Endothelial cell of umbilical vein (primary cell): ENCODE results near the gene SPAG6. TPM values are rescaled to one million over a fixed set of nuclear protein-coding genes. Genes with fewer than 3 reads are reported as not detected.
A peak's percentile ranks its signal among the peaks of the same experiment; 100 is the strongest.

Source experiments
- BruUV-seq: library from RNA; stranded (reverse); fragments of 400-500 nt; replicated peaks from 2 replicates; lab custom pipeline; 2021; lab: Mats Ljungman, UMichigan
- CTCF ChIA-PET: fragments of 300-600, 350-600 bp; sonication (Branson Sonifier 250); formaldehyde crosslinking; loops from one replicate; lab custom pipeline; 2021; ENCODE audit warnings: antibody characterized with exemption, inconsistent platforms; lab: Charles Lee
- POLR2A ChIA-PET: fragments of 300-600, 350-600 bp; sonication (Branson Sonifier 250); formaldehyde crosslinking; loops from one replicate; lab custom pipeline; 2021; ENCODE audit warnings: antibody characterized with exemption, inconsistent platforms; lab: Charles Lee
- DNase-seq: peaks from one replicate; pipeline ENCODE4 v3.0.0-alpha.2; 2011; ENCODE audit warnings: low read depth, low spot score
- FAIRE-seq: peaks from 2 replicates; lab custom pipeline; 2011; peaks lifted over from hg19 to GRCh38; lab: Jason Lieb, UNC
- H2AFZ ChIP-seq: 2 replicates; pipeline ENCODE4 v1.6.0; 2012; ENCODE audit warnings: low read depth, low read length, control low read depth, inconsistent platforms
- H3K27ac ChIP-seq: 2 replicates; pipeline ENCODE4 v1.5.1; 2011; ENCODE audit warnings: low read depth, mild to moderate bottlenecking, control low read depth, low read length, moderate library complexity; ENCODE audit not compliant: insufficient read depth
- H3K27me3 ChIP-seq, 2 experiments: 2 replicates each; pipeline versions ENCODE4 v1.6.0 to v1.6.1; 2011; ENCODE audit warnings: low read length in 2 of 2, mixed read lengths in 1 of 2; ENCODE audit not compliant: control insufficient read depth in 2 of 2, insufficient read depth in 2 of 2
- H3K36me3 ChIP-seq, 2 experiments: 2 replicates in 1 of 2; 3 replicates in 1 of 2; pipeline ENCODE4 v1.5.1; 2011; ENCODE audit warnings: low read length in 2 of 2, mild to moderate bottlenecking in 1 of 2, moderate library complexity in 1 of 2; ENCODE audit not compliant: control insufficient read depth in 2 of 2, insufficient read depth in 2 of 2; ENCODE audit errors: extremely low read depth in 1 of 2
- H3K4me1 ChIP-seq: 3 replicates; pipeline ENCODE4 v1.5.1; 2011; ENCODE audit warnings: mild to moderate bottlenecking, low read length; ENCODE audit not compliant: control insufficient read depth, insufficient read depth; ENCODE audit errors: extremely low read depth
- H3K4me2 ChIP-seq: 2 replicates; pipeline ENCODE4 v1.6.1; 2011; ENCODE audit warnings: low read length, control low read depth, mixed read lengths; ENCODE audit not compliant: insufficient read depth
- H3K4me3 ChIP-seq, 3 experiments: fragments of 200-600 bp in 1 of 3; sonication (generic), shearing (Covaris generic) in 1 of 3; replicated peaks in 1 of 3; 2 replicates each; pipeline ENCODE4 v1.5.1; 2011 to 2016; ENCODE audit warnings: control low read depth in 3 of 3, low read length in 3 of 3, mild to moderate bottlenecking in 2 of 3, inconsistent platforms in 1 of 3, low read depth in 1 of 3, moderate library complexity in 1 of 3; ENCODE audit not compliant: insufficient read depth in 1 of 3
- H3K79me2 ChIP-seq: 2 replicates; pipeline ENCODE4 v1.6.0; 2012; ENCODE audit warnings: low read length, inconsistent platforms; ENCODE audit not compliant: control insufficient read depth, insufficient read depth
- H3K9ac ChIP-seq: replicated peaks from 2 replicates; pipeline ENCODE3; 2011; ENCODE audit warnings: low read length, control low read depth; ENCODE audit not compliant: insufficient read depth; ENCODE audit errors: extremely low read depth
- H3K9me1 ChIP-seq: replicated peaks from 3 replicates; pipeline ENCODE4 v1.6.0; 2011; ENCODE audit warnings: mild to moderate bottlenecking, low read length; ENCODE audit not compliant: control insufficient read depth, insufficient read depth; ENCODE audit errors: extremely low read depth
- H3K9me3 ChIP-seq: replicated peaks from 2 replicates; pipeline ENCODE4 v1.5.1; 2012; ENCODE audit warnings: low read length, inconsistent platforms; ENCODE audit not compliant: control insufficient read depth, insufficient read depth
- H4K20me1 ChIP-seq: replicated peaks from 2 replicates; pipeline ENCODE3; 2011; ENCODE audit warnings: mild to moderate bottlenecking, low read length; ENCODE audit not compliant: control insufficient read depth, insufficient read depth; ENCODE audit errors: extremely low read depth
- EZH2 ChIP-seq: IDR thresholded peaks from 2 replicates; pipeline ENCODE4 v1.6.1; 2012; ENCODE audit warnings: borderline replicate concordance, low read depth, mild to moderate bottlenecking, moderate library complexity, low read length, inconsistent platforms; ENCODE audit not compliant: severe bottlenecking
- FOS ChIP-seq: IDR thresholded peaks from 2 replicates; pipeline ENCODE4 v1.6.1; 2011; ENCODE audit warnings: mild to moderate bottlenecking, low read length, moderate library complexity, borderline replicate concordance; ENCODE audit not compliant: insufficient read depth
- GATA2 ChIP-seq: IDR thresholded peaks from 2 replicates; pipeline ENCODE4 v1.7.0; 2011; ENCODE audit warnings: low read depth, mild to moderate bottlenecking, moderate library complexity, mixed read lengths, low read length; ENCODE audit not compliant: insufficient read length, insufficient read depth
- JUN ChIP-seq: IDR thresholded peaks from 2 replicates; pipeline ENCODE4 v1.6.1; 2011; ENCODE audit warnings: borderline replicate concordance, low read depth; ENCODE audit not compliant: insufficient read length, insufficient read depth
- MAX ChIP-seq: IDR thresholded peaks from 2 replicates; pipeline ENCODE4 v1.6.1; 2011; ENCODE audit not compliant: insufficient read depth, insufficient read length
- MYC ChIP-seq: IDR thresholded peaks from one replicate; pipeline ENCODE4 v1.6.1; 2011; ENCODE audit warnings: mild to moderate bottlenecking, low read depth, low read length
- POLR2A ChIP-seq: IDR thresholded peaks from 2 replicates; pipeline ENCODE4 v1.6.1; 2012; ENCODE audit warnings: low read depth, mild to moderate bottlenecking, control low read depth, low read length
- POLR2AphosphoS5 ChIP-seq: IDR thresholded peaks from 2 replicates; pipeline ENCODE4 v1.6.1; 2012; ENCODE audit warnings: low read depth, mild to moderate bottlenecking, control low read depth, low read length, moderate library complexity; ENCODE audit not compliant: insufficient read depth
- dilution Hi-C: fragments of 300-500 bp; cut with MboI; formaldehyde crosslinking; loops from one replicate; pipeline ENCODE4 v1.15.0; 2019; ENCODE audit warnings: low sequenced_read_pairs; ENCODE audit not compliant: extremely low pct_ligation_motif_present
- intact Hi-C: fragments of 100-400 bp; cut with micrococcal nuclease; formaldehyde crosslinking; loops from one replicate; pipeline ENCODE4 v1.10.0; 2022
- polyA plus RNA-seq, 4 experiments: library from polyadenylated mRNA; depleted of rRNA in 3 of 4; stranded (reverse) in 3 of 4; unstranded in 1 of 4; fragments of >200 nt; gene quantifications; 2 replicates each; pipeline versions ENCODE4 v1.2.1 to v1.2.3, GENCODE V29; 2011 to 2012; ENCODE audit warnings: missing spikeins in 1 of 4
- total RNA-seq: library from RNA; stranded (reverse); gene quantifications from 2 replicates; pipeline ENCODE4 v1.2.3, GENCODE V29; 2021
- TF ChIP-seq, protein P1 (sequence below), 2 donors: IDR thresholded peaks; 1 replicate in 1 of 2; 2 replicates in 1 of 2; pipeline ENCODE4 v1.5.1; 2011; ENCODE audit warnings: low read length in 2 of 2, mild to moderate bottlenecking in 2 of 2, moderate library complexity in 2 of 2, control low read depth in 1 of 2, inconsistent platforms in 1 of 2, low read depth in 1 of 2; ENCODE audit not compliant: insufficient read depth in 1 of 2; ENCODE audit errors: extremely low read depth in 1 of 2

The SPAG6 gene
- total and polyA plus RNA-seq, 2 donors (not counting 3 experiments of a cell fraction or from before 2014, with no cell fraction given): not detected

GRCh38 chr10:22438711-22439110, 93.4 kb downstream of the SPAG6 start:
- no TSS peak for BruUV-seq
- H3K9me3 ChIP-seq: no peaks in the 10 kb centered on the region
- H3K4me1 ChIP-seq: peaks cover 26% of the 10 kb centered on the region
- no peaks in the 10 kb centered on the region for H3K9me1 ChIP-seq
- no peak overlapping the region for H2AFZ ChIP-seq
- H3K79me2 ChIP-seq: peaks cover 2% of the 10 kb centered on the region
- H3K36me3 ChIP-seq: no peaks in the 10 kb centered on the region
- no peak overlapping the region for H3K27ac ChIP-seq
- H3K4me3 ChIP-seq: no peak overlapping the region
- H3K4me2 ChIP-seq: peak overlapping the region; percentile 92
- CTCF ChIA-PET: interaction anchor here (2.5 kb wide), 1 partner anchor 9 kb away, joined by 8 read pairs; no protein-coding TSS in a partner anchor
- POLR2A ChIA-PET: no interaction called here
- DNase-seq (no peak), FAIRE-seq (no peak)
- dilution Hi-C loops: no loop called here
- TF ChIP-seq, protein P1, sequence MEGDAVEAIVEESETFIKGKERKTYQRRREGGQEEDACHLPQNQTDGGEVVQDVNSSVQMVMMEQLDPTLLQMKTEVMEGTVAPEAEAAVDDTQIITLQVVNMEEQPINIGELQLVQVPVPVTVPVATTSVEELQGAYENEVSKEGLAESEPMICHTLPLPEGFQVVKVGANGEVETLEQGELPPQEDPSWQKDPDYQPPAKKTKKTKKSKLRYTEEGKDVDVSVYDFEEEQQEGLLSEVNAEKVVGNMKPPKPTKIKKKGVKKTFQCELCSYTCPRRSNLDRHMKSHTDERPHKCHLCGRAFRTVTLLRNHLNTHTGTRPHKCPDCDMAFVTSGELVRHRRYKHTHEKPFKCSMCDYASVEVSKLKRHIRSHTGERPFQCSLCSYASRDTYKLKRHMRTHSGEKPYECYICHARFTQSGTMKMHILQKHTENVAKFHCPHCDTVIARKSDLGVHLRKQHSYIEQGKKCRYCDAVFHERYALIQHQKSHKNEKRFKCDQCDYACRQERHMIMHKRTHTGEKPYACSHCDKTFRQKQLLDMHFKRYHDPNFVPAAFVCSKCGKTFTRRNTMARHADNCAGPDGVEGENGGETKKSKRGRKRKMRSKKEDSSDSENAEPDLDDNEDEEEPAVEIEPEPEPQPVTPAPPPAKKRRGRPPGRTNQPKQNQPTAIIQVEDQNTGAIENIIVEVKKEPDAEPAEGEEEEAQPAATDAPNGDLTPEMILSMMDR (IDR thresholded peaks at IDR 0.05; ENCODE audit: extremely low read depth in 1 of 2, insufficient read depth in 1 of 2, low read depth in 1 of 2, low read length in 2 of 2): no peak
- TF ChIP-seq MAX: no peak
- no peak for TF ChIP-seq POLR2AphosphoS5
- TF ChIP-seq EZH2: no peak
- no peak for TF ChIP-seq GATA2
- no peak for TF ChIP-seq MYC
- TF ChIP-seq POLR2A: no peak
- no peak for TF ChIP-seq FOS
- TF ChIP-seq JUN: no peak
- peaks cover 5 to 26% of the 10 kb centered on the region in 2 experiments for H3K27me3 ChIP-seq
- intact Hi-C loops: loop anchor here (5.0 to 10.0 kb wide), 4 partner anchors 186 to 941 kb away; partner anchors contain the start of gene PIP4K2A
- no peaks in the 10 kb centered on the region for H4K20me1 ChIP-seq
- H3K9ac ChIP-seq: no peak overlapping the region
